MM.1S (cell line): ENCODE measurements around the gene CDT1.

Experiments
- CTCF ChIP-seq: fragments of 300-600 bp; sonication (generic); IDR thresholded peaks from 2 replicates; pipeline ENCODE4 v1.5.1; 2016; ENCODE audit warnings: antibody characterized with exemption, low read length, mixed read lengths
- EZH2 ChIP-seq: fragments of 300-600 bp; sonication (generic); optimal IDR thresholded peaks from 2 replicates; pipeline ENCODE3; 2017; ENCODE audit warnings: low read depth, mild to moderate bottlenecking, antibody characterized with exemption, low read length, mixed read lengths
- EZH2phosphoT487 ChIP-seq: fragments of 300-600 bp; sonication (generic); IDR thresholded peaks from 2 replicates; pipeline ENCODE4 v1.6.1; 2018; ENCODE audit warnings: antibody characterized with exemption, low read length

- no peak for TF ChIP-seq CTCF
- TF ChIP-seq EZH2, result no peak
- no peak for TF ChIP-seq EZH2phosphoT487
Observed at GRCh38 chr16:88828711-88829110, 25.1 kb downstream of the CDT1 start.
